Stimulated activated naive CD4-positive, alpha-beta T cell treated with Interleukin-2 at 50 U/mL for 16 hours (primary cell): ENCODE measurements around the gene MAPK8IP3.

ENCODE experiments used
- DNase-seq: peaks from one replicate; lab custom pipeline; 2025; lab: John Stamatoyannopoulos, UW

MAPK8IP3 gene, protein sequence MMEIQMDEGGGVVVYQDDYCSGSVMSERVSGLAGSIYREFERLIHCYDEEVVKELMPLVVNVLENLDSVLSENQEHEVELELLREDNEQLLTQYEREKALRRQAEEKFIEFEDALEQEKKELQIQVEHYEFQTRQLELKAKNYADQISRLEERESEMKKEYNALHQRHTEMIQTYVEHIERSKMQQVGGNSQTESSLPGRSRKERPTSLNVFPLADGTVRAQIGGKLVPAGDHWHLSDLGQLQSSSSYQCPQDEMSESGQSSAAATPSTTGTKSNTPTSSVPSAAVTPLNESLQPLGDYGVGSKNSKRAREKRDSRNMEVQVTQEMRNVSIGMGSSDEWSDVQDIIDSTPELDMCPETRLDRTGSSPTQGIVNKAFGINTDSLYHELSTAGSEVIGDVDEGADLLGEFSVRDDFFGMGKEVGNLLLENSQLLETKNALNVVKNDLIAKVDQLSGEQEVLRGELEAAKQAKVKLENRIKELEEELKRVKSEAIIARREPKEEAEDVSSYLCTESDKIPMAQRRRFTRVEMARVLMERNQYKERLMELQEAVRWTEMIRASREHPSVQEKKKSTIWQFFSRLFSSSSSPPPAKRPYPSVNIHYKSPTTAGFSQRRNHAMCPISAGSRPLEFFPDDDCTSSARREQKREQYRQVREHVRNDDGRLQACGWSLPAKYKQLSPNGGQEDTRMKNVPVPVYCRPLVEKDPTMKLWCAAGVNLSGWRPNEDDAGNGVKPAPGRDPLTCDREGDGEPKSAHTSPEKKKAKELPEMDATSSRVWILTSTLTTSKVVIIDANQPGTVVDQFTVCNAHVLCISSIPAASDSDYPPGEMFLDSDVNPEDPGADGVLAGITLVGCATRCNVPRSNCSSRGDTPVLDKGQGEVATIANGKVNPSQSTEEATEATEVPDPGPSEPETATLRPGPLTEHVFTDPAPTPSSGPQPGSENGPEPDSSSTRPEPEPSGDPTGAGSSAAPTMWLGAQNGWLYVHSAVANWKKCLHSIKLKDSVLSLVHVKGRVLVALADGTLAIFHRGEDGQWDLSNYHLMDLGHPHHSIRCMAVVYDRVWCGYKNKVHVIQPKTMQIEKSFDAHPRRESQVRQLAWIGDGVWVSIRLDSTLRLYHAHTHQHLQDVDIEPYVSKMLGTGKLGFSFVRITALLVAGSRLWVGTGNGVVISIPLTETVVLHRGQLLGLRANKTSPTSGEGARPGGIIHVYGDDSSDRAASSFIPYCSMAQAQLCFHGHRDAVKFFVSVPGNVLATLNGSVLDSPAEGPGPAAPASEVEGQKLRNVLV (N-terminal part only)

DNA sequence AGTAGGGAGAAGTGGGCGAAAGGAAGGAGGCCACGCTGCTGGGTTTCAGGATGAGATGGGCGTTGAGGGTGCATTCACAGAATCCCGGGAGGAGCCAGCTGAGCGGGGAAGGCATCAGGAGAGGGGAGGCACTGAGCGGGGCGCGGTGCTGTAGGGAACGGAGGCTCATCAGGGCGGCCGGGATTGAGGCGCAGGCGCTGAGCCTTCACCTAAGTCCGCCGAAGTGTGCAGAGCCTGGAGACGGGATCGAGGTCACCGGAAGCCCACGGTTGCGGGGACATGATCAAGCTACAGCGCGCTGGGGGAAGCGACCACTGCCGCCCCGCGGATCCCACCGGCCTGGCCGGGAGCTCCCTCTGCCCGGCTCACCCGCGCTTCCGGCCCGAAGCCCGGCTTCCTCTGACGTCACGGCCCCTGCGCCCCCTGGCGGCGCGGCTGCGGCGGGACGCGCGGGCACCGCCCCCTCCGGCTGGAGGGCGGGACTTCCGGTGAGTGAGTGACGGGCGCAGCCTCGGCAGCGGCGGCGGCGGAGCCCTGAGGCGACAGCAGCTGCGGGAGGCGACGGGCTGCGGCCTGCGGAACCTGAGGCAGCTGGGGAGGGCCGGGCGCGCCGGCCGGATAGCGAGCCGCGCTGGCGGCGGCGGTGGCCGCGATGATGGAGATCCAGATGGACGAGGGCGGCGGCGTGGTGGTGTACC lies at the start of gene MAPK8IP3:
MAPK8IP3 (plus strand) TSS at position 508 of the 698 bp plus-strand sequence; CDS start at position 653, 145 bp downstream.
- peak; percentile 84 for DNase-seq

DNA sequence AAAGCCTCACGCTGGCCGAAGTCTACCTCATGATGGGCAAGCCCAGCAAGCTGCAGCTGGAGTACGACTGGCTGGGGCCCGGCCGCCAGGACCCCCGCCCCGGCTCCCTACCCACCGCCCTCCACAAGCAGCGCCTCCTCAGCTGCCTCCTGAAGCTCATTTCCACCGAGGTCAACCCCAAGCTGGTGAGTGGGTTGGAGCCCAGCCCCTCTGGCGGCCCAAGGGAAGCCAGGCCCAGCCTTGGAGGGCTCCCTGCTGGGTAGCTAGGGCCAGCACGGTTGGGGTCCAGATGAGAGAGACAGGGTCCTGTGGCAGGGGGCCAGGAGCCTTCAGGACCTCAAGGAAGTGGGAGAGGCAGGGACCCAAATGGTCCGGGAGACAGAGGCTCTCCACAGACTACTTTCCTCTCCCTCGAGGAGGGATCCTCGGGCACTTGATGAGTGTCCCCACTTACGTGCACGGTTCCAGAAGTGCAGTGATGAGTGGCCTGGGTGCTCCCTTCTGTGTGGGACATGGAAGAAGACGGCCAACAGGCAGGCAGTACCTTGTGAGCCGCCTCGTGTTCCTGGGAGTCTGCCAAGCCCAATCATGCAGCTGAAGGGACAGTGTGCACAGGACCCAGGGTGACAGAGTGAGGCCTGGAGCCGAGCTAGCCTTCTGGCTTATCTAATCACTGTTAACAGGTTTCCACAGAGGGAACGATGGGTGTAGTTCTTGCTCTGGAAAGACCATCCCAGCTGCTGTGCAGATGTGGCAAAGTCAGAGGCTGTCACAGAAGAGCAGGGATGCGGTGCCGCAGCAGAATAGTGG lies 49.0 kb upstream of the MAPK8IP3 start:
- no peak for DNase-seq

DNA sequence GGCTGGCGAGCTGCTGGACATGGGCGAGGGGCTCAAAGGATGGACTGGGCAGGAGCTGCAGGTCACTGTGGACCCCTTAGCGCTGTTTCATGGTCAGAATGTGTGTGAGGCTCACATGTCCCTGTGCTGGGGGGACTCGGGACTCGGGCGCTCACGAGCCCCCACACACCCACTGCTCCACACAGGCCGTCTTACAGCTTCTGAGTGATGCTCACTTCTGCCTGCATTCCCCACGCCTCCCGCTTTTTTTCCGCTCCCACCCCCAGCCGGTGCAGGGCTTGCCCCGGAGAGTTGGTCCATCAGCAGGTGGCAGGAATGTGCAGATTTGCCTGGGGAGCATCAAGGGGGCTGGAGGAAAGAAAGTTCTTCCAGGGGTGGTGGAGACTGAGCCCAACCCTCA lies 48.2 kb upstream of the MAPK8IP3 start:
- no peak for DNase-seq

DNA sequence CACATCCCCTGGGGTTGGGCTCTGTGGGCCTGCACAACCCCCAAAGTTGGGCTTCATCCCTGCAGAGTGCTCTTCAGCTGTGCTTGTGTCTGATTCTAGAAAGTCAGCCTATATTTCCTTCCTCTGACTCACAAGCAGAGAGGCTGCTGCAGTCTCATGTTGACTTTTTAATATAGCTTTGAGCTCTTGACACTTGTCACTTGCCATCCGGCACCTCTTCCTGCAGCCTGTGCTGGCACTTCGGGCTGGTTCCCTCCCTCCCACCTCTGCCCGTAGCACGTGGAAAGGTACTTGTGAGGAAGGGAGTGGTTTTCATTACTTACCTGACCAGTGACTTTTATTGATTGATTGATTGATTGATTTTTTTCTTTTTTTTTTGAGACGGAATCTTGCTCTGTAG lies 47.0 kb upstream of the MAPK8IP3 start:
- DNase-seq: no peak

DNA sequence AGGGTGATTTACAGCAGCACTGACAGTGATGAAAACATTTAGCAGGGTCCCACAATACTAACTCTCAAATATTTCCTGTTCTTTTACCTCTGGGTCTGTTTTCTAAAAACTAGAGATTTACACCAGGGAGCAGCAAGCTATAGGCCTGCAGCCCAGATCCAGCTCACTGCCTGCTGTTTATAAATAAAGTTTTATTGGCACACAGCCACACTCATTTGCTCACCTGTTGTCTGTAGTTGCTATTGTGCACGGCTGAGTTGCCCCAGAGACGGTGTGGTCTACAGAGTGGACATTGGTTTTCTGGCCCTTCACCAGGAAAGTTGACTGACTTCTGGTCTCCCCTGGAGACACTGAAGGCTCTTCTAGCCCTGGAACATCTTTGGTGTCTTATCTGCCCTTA lies 44.2 kb upstream of the MAPK8IP3 start:
- DNase-seq: no peak

DNA sequence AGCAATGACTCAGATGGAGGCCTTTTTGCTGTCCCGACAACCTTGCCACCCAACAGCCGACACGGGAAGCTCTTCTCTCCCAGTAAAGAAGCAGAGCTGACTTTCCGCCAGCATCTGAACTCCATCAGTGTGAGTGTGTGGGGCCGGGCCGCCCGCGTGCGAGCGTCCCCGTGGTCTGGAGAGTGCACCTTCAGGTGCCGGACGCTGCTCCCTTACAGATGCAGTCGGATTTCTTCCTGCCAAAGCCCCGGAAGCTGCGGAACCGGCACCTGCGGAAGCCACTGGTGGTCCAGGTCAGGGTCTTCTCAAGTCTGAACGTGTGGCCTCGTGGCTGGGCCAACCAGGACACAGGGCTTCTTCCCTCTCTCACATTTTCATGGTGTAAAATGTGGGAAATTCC lies 43.5 kb upstream of the MAPK8IP3 start:
- no peak for DNase-seq

DNA sequence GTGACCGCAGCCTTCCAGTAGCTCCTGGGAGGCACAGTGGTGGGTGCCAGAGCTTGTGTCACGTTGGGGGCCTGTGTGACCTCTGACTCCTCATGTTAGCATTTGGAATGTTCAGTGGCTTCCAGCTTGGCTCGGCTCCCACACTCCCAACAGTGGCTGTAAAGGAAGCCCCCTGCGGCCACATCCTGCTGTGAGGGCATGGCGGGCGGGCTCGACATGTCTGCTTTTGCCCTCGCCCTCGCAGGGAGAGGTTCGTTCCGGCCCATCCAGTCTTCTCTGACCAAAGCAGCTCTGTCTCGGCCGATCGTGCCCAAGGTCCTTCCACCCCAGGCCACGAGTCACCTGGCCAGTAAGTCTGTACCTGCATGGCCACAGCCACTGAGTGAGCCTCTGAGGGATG lies 40.2 kb upstream of the MAPK8IP3 start:
- no peak for DNase-seq

DNA sequence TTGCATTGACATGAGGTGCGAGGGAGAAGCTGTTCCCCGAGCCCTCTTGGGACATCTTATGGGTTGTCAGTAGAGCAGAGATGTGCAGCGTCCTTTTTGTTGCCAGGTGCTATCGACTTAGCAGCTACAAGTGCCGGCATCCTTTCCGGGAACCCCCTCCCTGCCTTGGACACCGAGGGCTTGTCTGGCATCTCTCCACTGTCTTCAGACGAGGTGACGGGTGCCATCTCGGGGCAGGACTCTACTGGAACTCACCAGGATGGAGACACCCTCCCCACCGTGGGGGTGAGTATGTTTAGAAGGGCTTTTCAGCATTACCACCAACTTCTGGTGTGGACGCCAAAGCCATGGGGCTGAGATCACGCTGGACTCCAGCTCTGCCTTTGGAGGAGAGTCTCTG lies 39.7 kb upstream of the MAPK8IP3 start:
- no peak for DNase-seq

DNA sequence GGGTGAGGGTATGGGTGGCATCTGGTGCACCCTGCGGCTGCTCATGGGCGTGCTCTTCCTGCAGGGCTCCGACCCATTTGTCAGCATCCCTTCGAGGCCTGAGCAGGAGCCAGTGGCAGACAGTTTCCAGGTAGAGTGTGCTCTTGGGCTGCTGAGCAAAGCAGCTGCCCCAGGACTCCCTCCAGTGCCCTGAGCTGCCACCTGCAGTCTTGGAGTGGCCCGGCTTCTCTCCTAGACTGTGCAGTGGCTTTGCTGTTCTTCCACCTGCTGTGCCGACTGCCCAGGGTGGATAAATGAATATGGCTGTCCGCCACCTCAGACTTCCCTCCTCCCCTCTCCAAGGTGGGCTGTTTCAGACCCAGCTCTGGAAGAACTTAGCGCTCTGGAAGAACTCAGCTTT lies 38.7 kb upstream of the MAPK8IP3 start:
- no peak for DNase-seq

DNA sequence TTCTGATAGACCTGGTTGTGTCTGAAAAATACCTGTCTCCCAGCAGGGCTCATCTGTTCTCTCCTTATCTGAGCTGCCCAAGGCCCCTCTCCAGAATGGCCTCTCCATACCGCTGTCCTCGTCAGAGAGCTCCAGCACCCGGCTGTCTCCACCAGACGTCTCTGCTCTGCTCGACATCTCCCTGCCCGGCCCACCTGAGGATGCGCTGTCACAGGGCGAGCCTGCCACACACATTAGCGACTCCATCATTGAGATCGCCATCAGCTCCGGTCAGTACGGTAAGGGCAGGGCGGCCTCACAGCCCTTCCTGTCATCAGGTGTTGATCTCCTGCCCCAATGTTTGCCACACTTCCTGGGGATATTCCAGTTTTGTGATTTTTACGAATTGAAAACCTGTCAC lies 38.1 kb upstream of the MAPK8IP3 start:
- DNase-seq: no peak

DNA sequence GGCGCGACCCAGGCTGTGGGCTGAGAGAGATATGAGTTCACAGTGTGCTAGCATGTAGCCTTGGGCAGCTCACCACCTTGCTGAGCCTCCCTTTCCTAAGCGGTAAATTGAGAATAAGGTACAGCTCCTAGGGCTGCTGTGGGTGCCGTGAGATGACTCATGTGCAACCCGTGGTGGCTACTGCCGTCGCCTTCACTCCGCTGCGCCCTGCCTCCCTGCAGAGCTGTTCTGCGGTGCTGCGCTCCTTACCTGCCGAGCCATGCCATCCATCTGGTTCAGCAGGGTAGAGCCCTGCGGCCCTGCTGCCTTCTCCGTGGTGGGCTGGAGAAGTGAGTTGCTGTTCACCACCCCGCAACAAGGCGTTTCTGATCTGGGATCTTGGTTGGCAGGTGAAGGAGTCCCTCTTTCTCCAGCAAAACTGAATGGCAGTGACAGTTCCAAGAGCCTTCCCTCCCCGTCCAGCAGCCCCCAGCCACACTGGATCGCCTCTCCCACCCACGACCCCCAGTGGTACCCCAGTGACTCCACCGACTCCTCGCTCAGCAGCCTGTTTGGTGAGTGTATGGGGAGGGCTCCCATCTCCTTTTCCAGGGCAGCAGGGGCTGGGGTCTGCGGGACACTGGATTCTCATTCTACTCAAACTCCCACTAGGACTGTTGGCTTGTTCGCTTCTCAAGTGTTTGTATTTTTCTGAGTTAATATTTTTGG lies 37.2 kb upstream of the MAPK8IP3 start:
- DNase-seq: no peak

DNA sequence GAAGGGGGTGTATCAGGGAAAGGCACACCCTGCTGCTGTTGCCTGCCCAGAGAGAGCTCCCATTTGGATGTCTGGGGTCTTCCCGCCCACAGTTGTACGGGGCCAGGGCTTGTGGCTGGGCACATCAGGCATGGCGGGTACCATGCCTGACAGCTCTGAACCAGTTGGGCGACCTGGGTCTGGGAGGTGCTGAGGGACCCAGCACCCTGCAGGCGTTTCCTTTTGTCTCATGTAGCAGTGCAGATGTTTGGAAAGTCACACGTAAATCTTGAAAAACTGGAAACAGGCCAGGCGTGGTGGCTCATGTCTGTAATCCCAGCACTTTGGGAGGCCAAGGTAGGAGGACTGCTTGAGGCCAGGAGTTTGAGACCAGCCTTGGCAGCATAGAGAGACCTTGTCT lies 36.3 kb upstream of the MAPK8IP3 start:
- DNase-seq: no peak

DNA sequence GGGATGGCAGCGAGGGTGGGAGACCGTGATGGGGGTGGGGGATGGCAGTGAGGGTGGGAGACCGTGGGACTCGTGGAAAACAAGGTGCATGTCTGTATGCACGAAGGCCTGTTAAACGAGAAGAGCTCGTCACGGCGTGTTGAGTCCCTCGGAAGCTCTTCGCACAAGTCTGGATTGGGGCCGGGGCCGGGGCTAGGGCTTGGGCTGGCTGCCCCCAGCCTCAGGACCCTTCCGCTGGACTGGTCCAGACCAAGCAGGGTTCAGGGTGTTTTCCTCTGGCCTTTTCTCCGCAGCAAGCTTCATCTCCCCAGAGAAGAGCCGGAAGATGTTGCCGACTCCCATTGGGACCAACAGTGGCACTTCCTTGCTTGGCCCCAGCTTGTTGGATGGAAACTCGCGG lies 35.6 kb upstream of the MAPK8IP3 start:
- DNase-seq: no peak

DNA sequence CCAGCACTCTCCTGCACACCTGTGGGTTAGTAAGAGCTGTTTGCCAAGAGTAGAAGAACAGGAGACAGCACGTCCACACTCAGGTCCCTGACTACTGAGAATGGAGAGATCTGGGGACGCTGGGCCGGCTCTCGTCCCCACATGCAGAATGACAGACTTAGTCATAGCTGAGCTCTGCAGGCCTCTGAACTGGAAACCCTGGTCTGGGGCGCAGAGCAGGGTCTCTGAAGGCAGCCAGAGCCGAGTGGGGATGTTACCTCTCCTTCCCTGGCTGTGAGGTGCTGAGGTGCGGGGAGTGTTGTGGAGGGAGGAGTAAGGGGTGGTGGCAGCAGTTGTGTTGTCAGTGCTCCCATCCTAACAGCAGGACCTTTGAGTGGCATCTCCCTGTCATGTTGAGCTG lies 35.1 kb upstream of the MAPK8IP3 start:
- DNase-seq: no peak

DNA sequence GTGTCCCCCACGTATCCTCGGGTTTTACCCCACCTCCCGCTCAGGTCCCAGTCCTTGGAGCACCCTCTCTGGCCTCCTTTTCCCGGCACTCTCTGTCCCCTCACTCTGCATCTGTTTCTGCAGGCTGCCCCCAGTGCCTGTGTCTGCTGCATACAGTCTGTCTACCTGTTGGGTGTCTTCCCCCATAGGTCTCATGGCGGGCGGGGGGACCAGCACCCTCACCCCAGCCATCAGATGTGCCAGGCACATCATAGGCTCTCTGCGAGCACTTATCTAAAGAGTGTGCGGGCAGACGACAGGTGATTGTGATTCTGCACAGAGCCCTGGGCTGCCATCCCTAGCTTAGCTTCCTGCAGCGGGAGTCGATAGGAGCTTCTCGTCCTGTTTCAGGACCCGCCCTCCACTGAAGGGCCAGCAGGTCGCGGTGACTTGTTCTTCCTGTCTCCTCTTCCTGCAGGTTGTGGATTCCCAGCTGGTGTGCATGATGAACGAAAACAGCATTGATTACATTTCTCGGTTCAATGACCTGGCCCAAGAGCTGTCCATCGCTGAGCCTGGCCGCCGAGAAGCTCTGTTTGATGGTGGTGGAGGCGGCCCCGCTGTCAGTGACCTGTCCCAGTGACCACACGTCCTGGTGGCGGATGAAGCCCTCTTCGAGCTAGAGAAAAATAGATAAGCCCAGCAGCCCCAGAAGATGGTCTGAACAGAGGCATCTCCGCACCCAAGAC lies 32.4 kb upstream of the MAPK8IP3 start:
- no peak for DNase-seq

DNA sequence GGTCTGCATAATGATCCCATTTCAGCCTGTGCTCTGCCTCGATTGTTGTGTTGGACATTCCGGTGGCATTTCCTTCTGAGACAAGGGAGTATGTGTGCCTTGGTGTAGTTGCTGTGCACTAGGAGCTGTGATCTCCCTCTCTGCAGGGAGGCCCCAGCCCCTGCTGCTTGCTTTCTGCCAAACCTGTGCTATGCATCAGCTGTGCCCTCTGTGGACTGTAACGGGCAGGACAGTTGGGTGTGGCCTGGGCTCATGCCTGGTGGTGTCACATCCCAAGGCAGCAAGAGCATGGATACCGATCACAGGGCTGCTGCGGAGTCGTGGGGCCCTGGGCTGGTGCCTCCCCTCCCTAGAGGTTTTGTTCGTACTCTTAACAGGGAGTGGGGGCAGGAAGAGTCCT lies 31.7 kb upstream of the MAPK8IP3 start:
- no peak for DNase-seq

DNA sequence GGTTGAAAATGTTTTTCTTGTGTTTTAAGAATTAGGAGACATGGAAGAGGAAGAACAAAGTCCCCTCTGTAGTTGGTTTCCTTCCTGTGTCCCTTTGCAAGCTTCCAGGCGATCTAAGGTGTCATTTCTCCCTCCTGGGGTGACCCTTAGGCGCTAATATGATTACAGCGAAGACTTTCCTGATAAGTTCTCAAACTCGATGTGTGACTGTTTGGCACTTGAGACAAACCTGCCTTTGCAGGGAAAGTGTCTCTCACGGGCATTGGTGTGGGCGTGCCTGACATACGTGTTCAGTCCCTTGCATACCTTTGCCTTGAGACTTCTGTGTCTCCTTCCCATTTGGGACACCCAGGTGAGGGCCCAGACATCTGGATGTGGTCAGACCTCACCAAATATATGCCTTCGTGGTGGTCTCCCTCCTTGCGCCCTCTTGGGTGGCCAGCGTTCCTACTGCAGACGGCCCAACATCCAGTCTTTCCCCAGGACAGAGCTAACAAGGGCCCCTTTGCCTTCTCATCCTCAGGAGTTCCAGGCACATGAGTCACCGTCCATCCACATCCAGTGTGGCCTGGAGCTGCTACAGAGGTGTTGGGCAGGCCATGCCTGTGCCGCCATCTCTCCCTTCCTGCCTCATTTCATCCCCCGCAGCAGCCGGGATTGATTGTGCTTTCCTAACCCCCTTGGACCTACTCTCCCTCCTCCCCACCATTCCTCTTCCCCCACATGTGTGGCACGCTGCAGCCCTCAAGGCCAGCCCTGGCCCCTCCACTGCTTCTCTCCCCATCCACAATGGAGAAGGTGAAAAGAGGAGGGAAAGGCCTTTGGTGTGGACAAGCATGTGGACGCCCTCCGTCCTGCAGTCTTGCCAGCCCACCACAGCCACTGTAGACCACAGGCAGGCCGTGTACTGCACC lies 31.0 kb upstream of the MAPK8IP3 start:
- no peak for DNase-seq

DNA sequence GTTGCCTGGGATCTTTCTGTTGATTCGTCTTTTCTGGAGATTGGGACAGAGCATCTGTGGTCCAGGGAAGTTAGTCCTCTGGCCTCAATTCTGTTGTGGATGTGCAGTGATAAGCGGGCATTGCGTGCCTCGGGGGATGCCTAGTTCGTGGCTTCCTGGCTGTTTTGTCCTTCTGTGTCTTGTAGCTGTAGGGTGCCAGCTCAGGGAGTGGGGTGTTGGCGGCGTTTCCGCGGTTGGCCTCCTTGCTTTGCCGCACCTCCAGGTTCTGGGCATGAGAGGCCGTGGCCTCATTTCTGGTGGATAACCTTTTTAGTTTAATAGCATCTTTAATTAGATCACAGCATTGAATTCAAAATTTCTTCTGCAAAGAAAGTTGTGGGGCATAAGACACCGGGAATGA lies 29.3 kb upstream of the MAPK8IP3 start:
- no peak for DNase-seq
